ENCODE data around the gene FSD1.

The FSD1 gene

DNA sequence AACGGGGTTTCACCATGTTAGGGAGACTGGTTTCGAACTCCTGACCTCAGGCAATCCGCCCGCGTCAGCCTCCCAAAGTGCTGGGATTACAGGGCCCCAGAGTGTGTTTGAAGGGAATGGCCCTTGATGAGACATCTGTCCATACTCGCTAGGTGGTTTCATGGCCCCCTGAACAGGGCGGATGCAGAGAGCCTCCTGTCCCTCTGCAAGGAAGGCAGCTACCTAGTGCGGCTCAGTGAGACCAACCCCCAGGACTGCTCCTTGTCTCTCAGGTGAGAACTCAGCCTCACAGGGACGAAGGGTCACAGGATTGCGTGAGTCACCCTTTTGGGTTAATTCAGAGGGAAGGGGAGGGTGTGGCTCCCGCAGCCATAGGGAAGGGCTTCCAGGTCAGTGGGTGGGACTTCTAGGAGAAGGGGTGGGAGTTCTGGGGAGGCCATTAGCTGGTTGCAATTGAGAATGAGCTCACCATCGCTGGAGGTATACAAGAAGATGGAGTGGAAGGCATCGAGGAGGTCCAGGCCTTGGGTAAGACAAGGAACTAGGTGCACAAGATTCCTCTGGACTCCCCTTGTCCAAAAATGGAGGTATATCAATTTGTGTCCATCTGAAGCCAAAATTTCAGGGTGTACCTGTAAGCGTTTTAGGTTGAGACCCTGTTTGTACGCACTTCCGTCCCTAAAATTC lies 16.2 kb upstream of the FSD1 start:
- no peak overlapping the region for H3K9ac ChIP-seq (ENCODE audit: low read length)
- H3K4me1 ChIP-seq (ENCODE audit: control insufficient read depth, insufficient read depth, low read length), result no peaks in the 10 kb centered on the region
- H3K9me3 ChIP-seq (ENCODE audit: control insufficient read depth, low read length), result no peaks in the 10 kb centered on the region
- no peak overlapping the region for H3K4me3 ChIP-seq (ENCODE audit: low read length)
- DNase-seq (ENCODE audit: low read depth), result no peak
- peaks cover 32% of the 10 kb centered on the region for H3K27me3 ChIP-seq (replicated peaks; ENCODE audit: control insufficient read depth, insufficient read depth, low read length)
- H3K36me3 ChIP-seq (ENCODE audit: control insufficient read depth, insufficient read depth, low read length, severe bottlenecking), result no peaks in the 10 kb centered on the region

DNA sequence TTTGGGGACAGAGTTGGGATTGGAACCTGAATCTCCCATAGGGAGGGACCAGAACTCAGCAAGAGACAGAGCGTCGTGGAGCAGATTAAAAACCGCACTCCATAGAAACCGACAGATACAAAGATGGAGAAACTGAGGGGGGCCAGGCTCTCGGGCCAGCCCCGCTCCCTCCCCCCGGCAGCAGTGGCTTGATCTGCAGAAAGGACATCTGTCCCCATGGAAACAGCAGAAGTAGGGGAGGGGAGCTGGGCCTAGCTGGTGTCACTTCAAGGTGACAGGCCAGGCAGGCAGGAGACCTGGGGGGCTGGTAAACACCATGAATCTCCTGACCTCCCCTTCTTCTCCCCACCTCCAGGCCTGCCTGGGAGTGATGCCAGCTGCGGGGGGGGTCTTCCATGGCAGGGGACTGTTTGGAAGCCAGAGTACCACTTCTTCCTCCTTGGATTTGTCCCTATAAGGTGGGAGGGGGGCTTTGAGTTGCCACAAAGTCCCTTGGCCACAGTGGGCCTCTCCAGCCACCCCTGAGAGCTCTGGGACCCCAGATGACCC lies 13.1 kb upstream of the FSD1 start:
- H3K36me3 ChIP-seq (ENCODE audit: control insufficient read depth, insufficient read depth, low read length, severe bottlenecking), result no peaks in the 10 kb centered on the region
- H3K27me3 ChIP-seq (replicated peaks; ENCODE audit: control insufficient read depth, insufficient read depth, low read length), result peaks cover 35% of the 10 kb centered on the region
- H3K4me3 ChIP-seq (ENCODE audit: low read length), result no peak overlapping the region
- DNase-seq (ENCODE audit: low read depth), result no peak
- H3K9ac ChIP-seq (ENCODE audit: low read length), result no peak overlapping the region
- no peaks in the 10 kb centered on the region for H3K4me1 ChIP-seq (ENCODE audit: control insufficient read depth, insufficient read depth, low read length)
- H3K9me3 ChIP-seq (ENCODE audit: control insufficient read depth, low read length), result no peaks in the 10 kb centered on the region

DNA sequence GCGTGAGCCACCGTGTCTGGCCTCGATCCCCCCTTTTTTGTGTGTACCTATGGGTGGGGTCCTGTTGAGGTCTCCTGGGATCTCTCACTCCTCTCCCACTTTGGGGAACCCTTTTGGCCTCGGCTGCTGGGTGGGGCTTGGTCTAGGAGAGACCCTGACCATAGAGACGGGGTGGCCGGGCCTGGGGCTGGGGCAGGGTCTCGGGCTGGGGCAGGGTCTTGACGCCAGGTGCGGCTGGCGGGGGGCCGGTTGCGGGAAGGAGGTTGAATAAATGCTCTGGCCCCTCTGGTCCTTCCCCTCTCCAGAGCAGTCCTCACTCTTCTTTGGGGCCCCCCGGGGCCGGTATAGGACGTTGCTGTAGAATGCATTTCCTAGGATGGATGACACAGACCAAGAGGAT lies 11.9 kb upstream of the FSD1 start:
- Histone ChIP-seq H3K36me3 (ENCODE audit: control insufficient read depth, insufficient read depth, low read length, severe bottlenecking) (no peaks in the 10 kb centered on the region), H3K9ac (ENCODE audit: low read length) (no peak overlapping the region), H3K27me3 (replicated peaks; ENCODE audit: control insufficient read depth, insufficient read depth, low read length) (peaks cover 35% of the 10 kb centered on the region), H3K4me3 (ENCODE audit: low read length) (no peak overlapping the region), H3K9me3 (ENCODE audit: control insufficient read depth, low read length) (no peaks in the 10 kb centered on the region), H3K4me1 (ENCODE audit: control insufficient read depth, insufficient read depth, low read length) (no peaks in the 10 kb centered on the region)
- no peak for DNase-seq (ENCODE audit: low read depth)

DNA sequence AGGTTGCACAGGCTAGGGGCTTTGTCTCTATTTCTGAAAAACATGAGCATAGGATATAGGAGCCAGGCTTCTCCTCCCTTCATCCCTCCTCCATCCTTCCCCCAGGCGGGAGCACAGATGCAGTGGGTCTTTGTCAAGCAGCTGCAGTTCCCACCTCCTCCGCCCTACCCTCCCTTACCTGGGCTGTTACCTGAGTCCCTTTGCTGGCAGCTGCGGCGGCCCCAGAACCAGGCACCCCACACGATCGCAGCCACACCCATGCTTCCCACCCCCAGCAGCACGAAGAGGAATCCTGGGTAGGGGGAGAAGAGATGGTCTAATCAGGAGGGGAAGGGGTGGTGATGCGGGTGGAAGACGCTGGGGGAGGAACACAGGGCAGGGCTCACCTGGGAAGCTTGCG lies 10.0 kb upstream of the FSD1 start:
- Histone ChIP-seq H3K9ac (ENCODE audit: low read length) (no peak overlapping the region), H3K27me3 (replicated peaks; ENCODE audit: control insufficient read depth, insufficient read depth, low read length) (peaks cover 27% of the 10 kb centered on the region), H3K4me3 (ENCODE audit: low read length) (no peak overlapping the region), H3K4me1 (ENCODE audit: control insufficient read depth, insufficient read depth, low read length) (no peaks in the 10 kb centered on the region), H3K9me3 (ENCODE audit: control insufficient read depth, low read length) (no peaks in the 10 kb centered on the region), H3K36me3 (ENCODE audit: control insufficient read depth, insufficient read depth, low read length, severe bottlenecking) (no peaks in the 10 kb centered on the region)
- DNase-seq (ENCODE audit: low read depth), result no peak

DNA sequence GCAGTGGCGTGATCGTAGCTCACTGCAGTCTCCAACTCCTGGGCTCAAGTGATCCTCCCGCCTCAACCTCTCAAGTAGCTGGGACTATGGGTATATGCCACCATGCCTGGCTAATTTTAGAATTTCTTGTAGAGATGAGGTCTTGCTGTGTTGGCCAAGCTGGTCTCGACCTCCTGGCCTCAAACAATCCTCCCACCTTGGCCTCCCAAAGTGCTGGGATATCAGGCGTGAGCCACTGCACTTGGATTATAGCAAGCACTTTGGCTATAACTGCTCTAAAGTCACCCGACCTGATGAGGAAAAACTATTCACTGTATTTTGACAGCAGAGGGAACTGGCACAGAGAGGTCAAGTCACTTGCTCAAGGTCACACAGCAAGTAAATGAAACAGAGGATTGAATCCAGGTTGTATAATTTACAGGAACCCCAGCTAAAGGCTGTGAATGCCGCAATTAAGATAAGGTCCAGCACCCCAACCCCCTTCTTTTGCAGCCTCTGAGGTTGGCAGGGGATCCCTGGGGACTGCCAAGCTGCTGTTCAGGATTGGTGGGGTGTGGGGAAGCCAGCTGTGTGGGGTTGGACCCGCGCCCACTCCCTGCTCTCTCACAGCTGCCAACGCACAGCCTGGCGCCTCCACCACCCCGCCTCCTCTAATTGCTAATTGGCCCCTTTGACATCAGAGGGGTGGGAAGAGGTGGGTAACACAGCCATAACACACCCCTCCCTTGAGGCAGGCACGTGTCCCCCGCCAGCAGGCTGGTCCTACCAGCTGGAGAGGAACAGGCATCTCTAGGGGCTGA lies 8.2 kb upstream of the FSD1 start:
- DNase-seq (ENCODE audit: low read depth), result no peak
- H3K36me3 ChIP-seq (ENCODE audit: control insufficient read depth, insufficient read depth, low read length, severe bottlenecking), result no peaks in the 10 kb centered on the region
- no peak overlapping the region for H3K4me3 ChIP-seq (ENCODE audit: low read length)
- no peaks in the 10 kb centered on the region for H3K9me3 ChIP-seq (ENCODE audit: control insufficient read depth, low read length)
- H3K9ac ChIP-seq (ENCODE audit: low read length), result no peak overlapping the region
- H3K4me1 ChIP-seq (ENCODE audit: control insufficient read depth, insufficient read depth, low read length), result no peaks in the 10 kb centered on the region
- H3K27me3 ChIP-seq (replicated peaks; ENCODE audit: control insufficient read depth, insufficient read depth, low read length), result peaks cover 21% of the 10 kb centered on the region

DNA sequence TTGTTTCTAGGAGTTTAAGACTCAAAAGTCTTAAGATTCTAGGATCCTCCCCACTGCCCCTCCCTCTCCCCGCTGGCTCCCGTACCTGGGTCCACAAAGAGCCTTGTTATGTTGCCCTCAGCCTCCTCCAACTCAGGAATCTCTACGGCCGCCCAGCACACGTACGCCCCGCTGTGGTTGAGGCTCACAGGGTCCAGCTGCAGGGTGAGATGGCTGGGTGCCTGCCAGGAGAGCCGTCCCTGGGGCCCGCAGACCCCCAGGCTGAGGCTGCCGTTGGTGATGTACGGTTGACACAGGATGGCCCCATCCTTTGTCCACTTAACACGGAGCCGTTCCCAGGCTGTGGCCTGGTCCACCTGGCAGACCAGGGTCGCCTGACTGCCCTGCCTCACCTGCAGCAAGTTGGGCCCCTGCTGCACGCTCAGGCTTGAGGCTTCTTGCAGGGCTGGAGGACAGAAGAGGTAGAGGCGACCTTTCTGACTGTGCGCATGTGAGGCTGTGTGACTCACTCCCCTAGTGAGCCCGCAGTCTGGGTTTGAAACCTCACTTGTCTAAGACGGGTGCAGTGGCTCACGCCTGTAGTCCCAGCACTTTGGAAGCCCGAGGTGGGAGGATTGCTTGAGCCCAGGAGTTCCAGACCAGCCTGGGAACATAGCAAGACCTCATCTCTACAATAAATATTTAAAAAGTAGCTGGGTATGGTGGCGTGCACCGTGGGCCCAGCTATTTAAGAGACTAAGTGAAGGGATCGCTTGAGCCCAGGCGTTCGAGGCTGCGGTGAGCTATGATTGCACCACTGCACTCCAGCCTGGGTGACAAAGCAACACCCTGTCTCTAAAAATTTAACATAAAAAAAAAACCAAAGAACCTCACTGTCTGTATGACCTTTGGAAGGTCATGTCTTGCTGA lies 6.2 kb upstream of the FSD1 start:
- Histone ChIP-seq H3K27me3 (replicated peaks; ENCODE audit: control insufficient read depth, insufficient read depth, low read length) (peaks cover 21% of the 10 kb centered on the region), H3K4me1 (ENCODE audit: control insufficient read depth, insufficient read depth, low read length) (peaks cover 7% of the 10 kb centered on the region), H3K9me3 (ENCODE audit: control insufficient read depth, low read length) (no peaks in the 10 kb centered on the region), H3K4me3 (ENCODE audit: low read length) (no peak overlapping the region), H3K36me3 (ENCODE audit: control insufficient read depth, insufficient read depth, low read length, severe bottlenecking) (no peaks in the 10 kb centered on the region), H3K9ac (ENCODE audit: low read length) (no peak overlapping the region)
- no peak for DNase-seq (ENCODE audit: low read depth)

DNA sequence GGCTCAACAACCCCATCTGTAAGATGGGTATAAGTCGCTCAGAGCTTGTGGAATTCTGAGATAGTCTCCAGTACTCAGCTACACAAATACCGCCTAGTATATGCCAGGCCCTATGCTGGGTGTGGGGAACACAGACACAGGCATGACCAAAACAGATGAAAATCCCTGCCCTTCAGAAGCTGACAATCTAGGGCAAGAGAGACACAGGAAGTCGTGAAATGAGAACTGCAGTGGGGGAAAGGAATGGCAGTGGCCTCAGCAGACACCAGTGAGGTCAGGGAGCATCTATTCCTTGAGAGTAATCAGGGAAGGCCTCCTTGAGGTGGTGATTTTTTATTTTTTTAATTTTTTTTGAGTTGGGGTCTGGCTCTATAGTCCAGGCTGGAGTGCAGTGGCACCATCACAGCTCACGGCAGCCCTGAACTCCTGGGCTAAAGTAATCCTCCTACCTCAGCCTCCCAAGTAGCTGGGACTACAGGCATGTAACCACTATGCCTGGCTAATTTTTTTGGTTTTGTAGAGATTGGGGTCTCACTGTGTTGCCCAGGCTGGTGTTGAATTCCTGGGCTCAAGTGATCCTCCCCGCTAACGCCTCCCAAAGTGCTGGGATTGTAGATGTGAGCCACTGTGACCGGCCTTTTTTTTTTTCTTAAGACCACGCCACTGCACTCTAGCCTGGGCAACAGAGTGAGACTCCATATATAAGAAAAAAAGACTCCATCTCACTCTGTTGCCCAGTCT lies 5.4 kb upstream of the FSD1 start:
- DNase-seq (ENCODE audit: low read depth), result no peak
- Histone ChIP-seq H3K9ac (ENCODE audit: low read length) (no peak overlapping the region), H3K9me3 (ENCODE audit: control insufficient read depth, low read length) (no peaks in the 10 kb centered on the region), H3K4me3 (ENCODE audit: low read length) (no peak overlapping the region), H3K36me3 (ENCODE audit: control insufficient read depth, insufficient read depth, low read length, severe bottlenecking) (no peaks in the 10 kb centered on the region), H3K4me1 (ENCODE audit: control insufficient read depth, insufficient read depth, low read length) (peaks cover 7% of the 10 kb centered on the region), H3K27me3 (replicated peaks; ENCODE audit: control insufficient read depth, insufficient read depth, low read length) (peaks cover 21% of the 10 kb centered on the region)

DNA sequence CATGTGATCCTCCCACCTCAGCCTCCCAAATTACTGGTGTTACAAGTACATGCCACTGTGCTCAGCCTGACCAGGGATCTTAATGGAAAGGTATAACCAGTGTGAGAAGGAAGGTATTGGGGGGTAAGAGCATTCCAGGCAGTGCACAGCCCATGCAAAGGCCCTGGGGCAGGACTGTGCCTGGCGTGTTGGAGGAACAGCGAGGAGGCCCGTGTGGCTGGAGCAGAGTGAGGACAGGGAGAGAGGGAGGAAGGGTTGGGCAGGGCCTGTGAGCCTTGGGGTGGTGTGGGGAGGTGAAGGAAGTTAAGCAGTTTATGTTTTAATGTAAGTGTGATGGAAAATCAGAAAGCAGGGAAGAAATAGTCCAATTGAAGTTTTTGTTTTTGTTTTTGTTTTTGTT lies 3.8 kb upstream of the FSD1 start:
- Histone ChIP-seq H3K27me3 (replicated peaks; ENCODE audit: control insufficient read depth, insufficient read depth, low read length) (peaks cover 16% of the 10 kb centered on the region), H3K4me1 (ENCODE audit: control insufficient read depth, insufficient read depth, low read length) (peaks cover 7% of the 10 kb centered on the region), H3K9ac (ENCODE audit: low read length) (no peak overlapping the region), H3K36me3 (ENCODE audit: control insufficient read depth, insufficient read depth, low read length, severe bottlenecking) (no peaks in the 10 kb centered on the region), H3K9me3 (ENCODE audit: control insufficient read depth, low read length) (no peaks in the 10 kb centered on the region), H3K4me3 (ENCODE audit: low read length) (no peak overlapping the region)
- no peak for DNase-seq (ENCODE audit: low read depth)

DNA sequence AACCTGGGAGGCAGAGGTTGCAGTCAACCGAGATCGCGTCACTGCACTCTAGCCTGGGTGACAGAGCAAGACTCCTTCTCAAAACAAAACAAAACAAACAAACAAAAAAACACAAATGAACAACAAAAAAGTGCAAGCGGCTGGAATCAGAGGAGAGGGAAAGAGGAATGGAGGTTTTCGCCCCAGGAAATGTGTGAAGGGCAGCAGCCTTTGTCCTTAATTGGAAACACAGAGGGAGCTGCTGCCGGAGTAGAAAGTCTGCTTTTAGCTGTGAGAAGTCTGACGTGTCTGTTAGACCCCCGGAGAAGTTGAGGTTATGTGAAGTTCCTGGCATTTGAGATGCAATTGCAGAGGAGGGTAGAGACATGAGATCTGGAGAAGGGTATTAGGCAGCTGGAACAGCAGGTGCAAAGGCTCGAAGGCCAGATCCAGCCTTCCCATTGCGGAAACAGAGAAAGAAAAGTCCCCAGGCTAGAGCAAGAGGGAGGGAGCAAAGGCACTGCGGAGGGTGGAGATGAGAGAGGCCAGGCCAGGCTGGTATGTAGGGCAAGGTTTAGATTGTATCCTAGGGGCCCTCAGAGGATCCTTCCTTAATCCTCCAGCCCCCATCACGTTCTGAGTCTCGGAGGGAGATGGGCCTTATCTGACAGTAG lies 2.7 kb upstream of the FSD1 start:
- Histone ChIP-seq H3K27me3 (replicated peaks; ENCODE audit: control insufficient read depth, insufficient read depth, low read length) (peaks cover 9% of the 10 kb centered on the region), H3K4me3 (ENCODE audit: low read length) (no peak overlapping the region), H3K4me1 (ENCODE audit: control insufficient read depth, insufficient read depth, low read length) (peaks cover 7% of the 10 kb centered on the region), H3K9ac (ENCODE audit: low read length) (no peak overlapping the region), H3K36me3 (ENCODE audit: control insufficient read depth, insufficient read depth, low read length, severe bottlenecking) (no peaks in the 10 kb centered on the region), H3K9me3 (ENCODE audit: control insufficient read depth, low read length) (no peaks in the 10 kb centered on the region)
- no peak for DNase-seq (ENCODE audit: low read depth)

DNA sequence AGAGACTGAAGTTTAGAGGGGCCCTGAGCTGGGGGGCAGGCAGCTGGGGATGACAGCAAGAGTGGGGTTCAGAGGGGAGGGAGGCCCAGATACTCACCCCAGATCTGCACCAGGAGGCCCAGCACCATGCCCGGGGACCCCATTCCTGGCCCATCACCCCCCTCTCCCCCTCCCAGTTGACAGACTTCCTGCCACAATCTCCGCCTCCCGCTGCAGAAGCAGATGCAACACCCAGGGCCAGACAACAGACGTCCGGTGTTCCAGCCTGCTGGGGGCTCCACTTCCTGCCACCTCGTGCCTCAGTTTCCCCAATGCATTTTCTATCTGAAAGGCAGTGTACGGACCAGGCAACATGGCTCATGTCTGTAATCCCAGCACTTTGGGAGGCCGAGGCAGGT lies 2.2 kb upstream of the FSD1 start, which contains the start of gene TMIGD2:
TSS of gene TMIGD2 (minus strand) at position 147 of the 398 bp plus-strand sequence. CDS start at position 143, 4 bp downstream.
- no peak for DNase-seq (ENCODE audit: low read depth)
- Histone ChIP-seq H3K4me3 (ENCODE audit: low read length) (no peak within 1 kb of the TSS), H3K9ac (ENCODE audit: low read length) (no peak within 1 kb of the TSS), H3K36me3 (ENCODE audit: control insufficient read depth, insufficient read depth, low read length, severe bottlenecking) (no peaks in the 10 kb centered on the region), H3K27me3 (replicated peaks; ENCODE audit: control insufficient read depth, insufficient read depth, low read length) (peaks cover 8% of the 10 kb centered on the region), H3K9me3 (ENCODE audit: control insufficient read depth, low read length) (no peaks in the 10 kb centered on the region), H3K4me1 (ENCODE audit: control insufficient read depth, insufficient read depth, low read length) (peaks cover 7% of the 10 kb centered on the region)

Measured in adipocyte (in vitro differentiated cells).